ENCODE measurements around the gene CPLX3. TPM values are rescaled to one million over a fixed set of nuclear protein-coding genes. Genes with fewer than 3 reads are reported as not detected.

CPLX3 gene
- polyA plus RNA-seq, 3 donors: 0.12 TPM; not detected in 2

DNA sequence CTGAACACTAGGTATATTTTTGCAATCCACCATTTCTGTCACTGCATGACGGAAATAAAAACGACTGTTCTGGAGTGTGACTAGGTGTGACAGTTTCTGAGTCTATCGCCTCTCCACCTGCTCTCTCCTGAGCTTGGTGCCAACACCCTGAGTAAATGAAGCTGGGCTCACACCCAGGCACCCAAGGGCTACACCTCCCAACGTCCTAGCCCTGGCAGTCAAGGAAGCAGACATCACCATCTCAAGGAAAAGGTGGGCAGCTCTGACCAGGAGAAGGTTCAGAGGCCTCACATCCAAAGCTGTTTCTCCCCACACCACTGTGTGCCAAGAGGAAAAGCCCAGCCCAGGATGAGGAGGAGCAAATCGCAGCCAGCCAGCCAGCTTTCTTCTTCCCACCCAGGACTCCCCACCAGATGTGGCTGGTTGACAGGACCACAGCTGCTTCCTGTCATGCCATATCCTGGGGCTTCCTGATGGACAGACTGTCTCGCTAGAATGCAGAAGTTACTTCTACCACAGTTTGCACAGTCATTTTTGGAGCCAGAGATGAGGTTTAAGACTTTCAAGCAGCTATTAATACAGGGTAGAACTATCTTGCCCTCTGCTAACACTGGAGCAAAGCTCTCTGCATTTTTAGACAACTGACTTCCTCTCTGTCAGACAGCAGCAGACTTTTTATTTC lies 43.4 kb downstream of the CPLX3 start:
- H3K4me2 ChIP-seq (replicated peaks; ENCODE audit: extremely low read depth, low read length, poor library complexity, severe bottlenecking): peak overlapping the region; percentile 79
- H3K36me3 ChIP-seq (replicated peaks in 1 of 2; ENCODE audit: control insufficient read depth in 1 of 2, insufficient read depth in 2 of 2, low read length in 2 of 2): peaks cover 0 to 6% of the 10 kb centered on the region in 2 donors
- H3K4me1 Mint-ChIP-seq: peaks cover 82% of the 10 kb centered on the region
- TF ChIP-seq CTCF (IDR thresholded peaks at IDR 0.05): no peak
- H3K4me3 ChIP-seq (replicated peaks in 1 of 3; ENCODE audit: low read depth in 2 of 3, low read length in 3 of 3): peak overlapping the region in 2 of 3 experiments; percentile 2 to 69
- H3K27ac ChIP-seq (ENCODE audit: low read depth in 1 of 2, low read length in 2 of 2): peak overlapping the region; percentile 69 to 81
- peak overlapping the region; percentile 26 to 77 for H3K4me3 Mint-ChIP-seq
- peak overlapping the region; percentile 91 to 98 (median 97) for H3K27ac Mint-ChIP-seq
- H3K27me3 Mint-ChIP-seq (ENCODE audit: low read depth in 3 of 3): peaks cover 0 to 4% (median 0%) of the 10 kb centered on the region in 3 donors
- peak; percentile 77 to 91 (median 85) for DNase-seq
- no peaks in the 10 kb centered on the region for H3K9me3 ChIP-seq (replicated peaks in 1 of 2; ENCODE audit: control insufficient read depth in 1 of 2, insufficient read depth in 1 of 2, low read length in 2 of 2)
- intact Hi-C loops (cut with micrococcal nuclease): loop anchor here in 1 of 2 donors (5.0 kb wide), 1 partner anchor 32 kb away; no protein-coding TSS in a partner anchor
- H2AFZ ChIP-seq (ENCODE audit: insufficient read depth, low read depth, low read length, poor library complexity, severe bottlenecking): no peak overlapping the region
- no peaks in the 10 kb centered on the region for H3K27me3 ChIP-seq (ENCODE audit: control insufficient read depth in 2 of 2, insufficient read depth in 2 of 2, low read length in 2 of 2)
- peaks cover 81% of the 10 kb centered on the region for H3K79me2 ChIP-seq (ENCODE audit: insufficient read depth, low read length)
- H3K9me3 Mint-ChIP-seq: no peaks in the 10 kb centered on the region
- H3K4me1 ChIP-seq (ENCODE audit: control insufficient read depth in 1 of 2, insufficient read depth in 2 of 2, low read length in 2 of 2): peaks cover 74 to 78% of the 10 kb centered on the region in 2 donors
- peaks cover 9 to 19% of the 10 kb centered on the region in 2 donors for H3K36me3 Mint-ChIP-seq
- H3K9ac ChIP-seq (ENCODE audit: insufficient read depth, low read length, poor library complexity, severe bottlenecking): peak overlapping the region; percentile 47
- peaks cover 78% of the 10 kb centered on the region for H4K20me1 ChIP-seq (ENCODE audit: insufficient read depth, low read length)
- WGBS (ENCODE audit: insufficient coverage): 0% methylated on average over 3 of the region's 6 CpGs

DNA sequence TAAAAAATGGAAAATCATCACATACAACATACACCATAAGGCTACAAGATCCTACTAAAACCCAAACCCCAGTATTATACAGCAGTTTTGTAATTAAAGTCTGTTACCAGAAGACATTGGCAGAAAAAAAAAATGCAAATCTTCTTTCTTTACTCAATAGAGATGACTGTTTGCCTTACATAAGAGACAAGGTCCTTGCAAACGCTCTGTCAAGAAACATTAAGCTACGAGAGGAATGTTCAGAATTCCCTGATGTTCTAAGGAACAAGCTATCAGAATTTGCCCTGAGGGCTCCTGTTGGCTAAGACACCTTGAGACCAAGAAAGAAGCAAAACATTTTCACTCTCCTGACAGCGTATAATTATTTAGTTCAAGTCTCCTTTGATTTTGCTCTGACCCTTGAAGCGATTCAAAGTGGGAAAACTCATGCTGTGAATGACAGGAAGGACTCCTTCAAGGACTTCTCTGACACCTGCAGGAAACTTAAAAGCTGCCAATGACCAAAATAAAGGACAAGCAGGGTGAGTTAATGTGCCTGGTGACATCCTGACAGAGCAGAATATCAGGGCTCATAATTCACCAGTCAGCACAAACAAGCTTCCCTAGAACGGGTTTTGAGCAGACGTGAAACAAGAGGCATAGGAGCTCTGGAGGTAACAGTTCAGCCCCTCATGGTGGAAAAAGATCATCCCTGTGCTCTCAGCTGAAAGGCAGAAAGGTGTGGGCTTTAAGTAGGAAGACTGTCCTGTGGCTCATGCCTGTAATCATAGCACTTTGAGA lies 44.2 kb downstream of the CPLX3 start:
- peaks cover 76% of the 10 kb centered on the region for H3K4me1 Mint-ChIP-seq
- Histone ChIP-seq H2AFZ (ENCODE audit: insufficient read depth, low read depth, low read length, poor library complexity, severe bottlenecking) (no peak overlapping the region), H3K27me3 (ENCODE audit: control insufficient read depth in 2 of 2, insufficient read depth in 2 of 2, low read length in 2 of 2) (no peaks in the 10 kb centered on the region), H4K20me1 (ENCODE audit: insufficient read depth, low read length) (peaks cover 70% of the 10 kb centered on the region), H3K79me2 (ENCODE audit: insufficient read depth, low read length) (peaks cover 74% of the 10 kb centered on the region), H3K4me2 (replicated peaks; ENCODE audit: extremely low read depth, low read length, poor library complexity, severe bottlenecking) (peak overlapping the region; percentile 79), H3K9me3 (replicated peaks in 1 of 2; ENCODE audit: control insufficient read depth in 1 of 2, insufficient read depth in 1 of 2, low read length in 2 of 2) (no peaks in the 10 kb centered on the region), H3K36me3 (replicated peaks in 1 of 2; ENCODE audit: control insufficient read depth in 1 of 2, insufficient read depth in 2 of 2, low read length in 2 of 2) (peaks cover 0 to 6% of the 10 kb centered on the region in 2 donors), H3K9ac (ENCODE audit: insufficient read depth, low read length, poor library complexity, severe bottlenecking) (peak overlapping the region; percentile 2), H3K4me1 (ENCODE audit: control insufficient read depth in 1 of 2, insufficient read depth in 2 of 2, low read length in 2 of 2) (peaks cover 74 to 78% of the 10 kb centered on the region in 2 donors), H3K4me3 (replicated peaks in 1 of 3; ENCODE audit: low read depth in 2 of 3, low read length in 3 of 3) (peak overlapping the region in 2 of 3 experiments; percentile 4 to 69), H3K27ac (ENCODE audit: low read depth in 1 of 2, low read length in 2 of 2) (peak overlapping the region; percentile 68 to 81)
- no peak for TF ChIP-seq CTCF (IDR thresholded peaks at IDR 0.05)
- H3K36me3 Mint-ChIP-seq: peaks cover 7 to 16% of the 10 kb centered on the region in 2 donors
- H3K27me3 Mint-ChIP-seq (ENCODE audit: low read depth in 3 of 3): peaks cover 0 to 4% (median 1%) of the 10 kb centered on the region in 3 donors
- H3K27ac Mint-ChIP-seq: peak overlapping the region; percentile 91 to 98 (median 97)
- H3K9me3 Mint-ChIP-seq: peaks cover 0 to 1% (median 0%) of the 10 kb centered on the region in 7 donors
- H3K4me3 Mint-ChIP-seq: peak overlapping the region; percentile 26 to 77
- DNase-seq: peak in 2 of 3 donors; percentile 22 to 24
- intact Hi-C loops (cut with micrococcal nuclease): no loop called here
- 7% methylated on average over 5 of the region's 6 CpGs for WGBS (ENCODE audit: insufficient coverage)
